Measurements from ENCODE around the gene SCAMP5. TPM values are rescaled to one million over a fixed set of nuclear protein-coding genes. Genes with fewer than 3 reads are reported as not detected.

The SCAMP5 gene
- total RNA-seq, 1 experiment from 2014 or later, result 70.1 TPM

- Mint-ChIP-seq H3K4me3 (no peak overlapping the region), H3K27me3 (ENCODE audit: low read depth) (peaks cover 28% of the 10 kb centered on the region), H3K27ac (no peak overlapping the region), H3K4me1 (peaks cover 2% of the 10 kb centered on the region), H3K9me3 (peaks cover 13% of the 10 kb centered on the region), H3K36me3 (peaks cover 7% of the 10 kb centered on the region)
- DNase-seq (ENCODE audit: low spot score) (no peak), ATAC-seq (no peak)
- ChIA-PET POLR2A (no interaction called here), CTCF (no interaction called here)
- no peak for TF ChIP-seq GRHL2 (CRISPR knock-in tag; IDR thresholded peaks at IDR 0.05; ENCODE audit: insufficient replicate concordance, severe bottlenecking)
- TF ChIP-seq SOX15 (CRISPR knock-in tag; IDR thresholded peaks at IDR 0.05), result no peak
- TF ChIP-seq SMAD3 (CRISPR knock-in tag; IDR thresholded peaks at IDR 0.05; ENCODE audit: borderline replicate concordance), result no peak
- no peak for TF ChIP-seq TCF7 (CRISPR knock-in tag; IDR thresholded peaks at IDR 0.05; ENCODE audit: low read depth)
- no peak for TF ChIP-seq FOXP4 (CRISPR knock-in tag; IDR thresholded peaks at IDR 0.05)
- TF ChIP-seq CREB1 (CRISPR knock-in tag; IDR thresholded peaks at IDR 0.05), result no peak
- no peak for TF ChIP-seq EMX1 (CRISPR knock-in tag; IDR thresholded peaks at IDR 0.05)
- TF ChIP-seq TEAD4 (CRISPR knock-in tag; IDR thresholded peaks at IDR 0.05), result no peak
- no peak for TF ChIP-seq ATF2 (CRISPR knock-in tag; IDR thresholded peaks at IDR 0.05; ENCODE audit: borderline replicate concordance, low read depth)
- TF ChIP-seq STAT6 (CRISPR knock-in tag; conservative IDR thresholded peaks at IDR 0.05; ENCODE audit: low read depth), result no peak
- TF ChIP-seq ZNF425 (CRISPR knock-in tag; conservative IDR thresholded peaks at IDR 0.05), result no peak
- TF ChIP-seq FOXJ3 (CRISPR knock-in tag; IDR thresholded peaks at IDR 0.05; ENCODE audit: borderline replicate concordance), result no peak
- no peak for TF ChIP-seq GABPB1 (CRISPR knock-in tag; IDR thresholded peaks at IDR 0.05)
- no peak for TF ChIP-seq SP1 (CRISPR knock-in tag; conservative IDR thresholded peaks at IDR 0.05)
- no peak for TF ChIP-seq E2F4 (CRISPR knock-in tag; IDR thresholded peaks at IDR 0.05; ENCODE audit: borderline replicate concordance, low read depth)
- no peak for TF ChIP-seq JAZF1 (CRISPR knock-in tag; IDR thresholded peaks at IDR 0.05)
- TF ChIP-seq ZNF532 (CRISPR knock-in tag; IDR thresholded peaks at IDR 0.05; ENCODE audit: borderline replicate concordance), result no peak
- TF ChIP-seq CREM (CRISPR knock-in tag; IDR thresholded peaks at IDR 0.05), result no peak
- TF ChIP-seq KAT7 (CRISPR knock-in tag; IDR thresholded peaks at IDR 0.05; ENCODE audit: borderline replicate concordance), result no peak
- no peak for TF ChIP-seq TP53 (CRISPR knock-in tag; IDR thresholded peaks at IDR 0.05)
These were observed 75.3 kb downstream of the SCAMP5 start for GRCh38 chr15:75070674-75071073.

Measured in WTC11 (cell line).